Activated CD8-positive, alpha-beta memory T cell treated with anti-CD3 and anti-CD28 coated beads for 48 hours (primary cell): ENCODE measurements around the gene GLP2R.

Source experiments
- DNase-seq, 3 experiments: peaks; one replicate each; pipeline ENCODE4 v3.0.0-alpha.2; 2020; ENCODE audit warnings: low read depth in 2 of 3, low spot score in 2 of 3

The GLP2R gene

GRCh38 chr17:9811537-9811936, 14.2 kb upstream of the GLP2R start:
- no peak for DNase-seq

- DNase-seq, result no peak
Observed at GRCh38 chr17:9813166-9813565, 12.6 kb upstream of the GLP2R start.

GRCh38 chr17:9814337-9814945, 11.3 kb upstream of the GLP2R start:
- no peak for DNase-seq

GRCh38 chr17:9816472-9816871, 9.3 kb upstream of the GLP2R start:
- no peak for DNase-seq

- no peak for DNase-seq
Observed at GRCh38 chr17:9817086-9817485, 8.6 kb upstream of the GLP2R start.

- no peak for DNase-seq
Observed at GRCh38 chr17:9818760-9819159, 7.0 kb upstream of the GLP2R start.

GRCh38 chr17:9820448-9820847, 5.3 kb upstream of the GLP2R start:
- no peak for DNase-seq

GRCh38 chr17:9821921-9822320, 3.8 kb upstream of the GLP2R start, which contains the start of gene GSG1L2:
GSG1L2 (minus strand) TSS chr17:9822079; CDS start chr17:9822071, 8 bp downstream.
- DNase-seq, result no peak

- DNase-seq, result no peak
Observed at GRCh38 chr17:9824094-9824493, 1.6 kb upstream of the GLP2R start.

GRCh38 chr17:9824797-9825338, 856 bp upstream of the GLP2R start:
- DNase-seq, result no peak

- DNase-seq, result no peak
Observed at GRCh38 chr17:9828296-9829295, 2.9 kb downstream of the GLP2R start.

GRCh38 chr17:9829343-9829742, 3.6 kb downstream of the GLP2R start:
- no peak for DNase-seq

- DNase-seq, result no peak
Observed at GRCh38 chr17:9830711-9831110, 5.0 kb downstream of the GLP2R start.

GRCh38 chr17:9833922-9834321, 8.2 kb downstream of the GLP2R start:
- no peak for DNase-seq

- DNase-seq, result no peak
Observed at GRCh38 chr17:9837551-9838471, 12.1 kb downstream of the GLP2R start.

GRCh38 chr17:9839433-9839832, 13.7 kb downstream of the GLP2R start:
- no peak for DNase-seq

GRCh38 chr17:9842057-9842758, 16.5 kb downstream of the GLP2R start:
- DNase-seq, result no peak

GRCh38 chr17:9843152-9844010, 17.7 kb downstream of the GLP2R start:
- DNase-seq, result no peak

- DNase-seq, result no peak
Observed at GRCh38 chr17:9844153-9844552, 18.4 kb downstream of the GLP2R start.
